GM18951 (cell line): ENCODE results near the gene KLK10.
"Not testable (repeated sequence)": the region's sequence is repeated elsewhere in the genome, so short reads cannot be mapped to it uniquely, and the experiment has no call there.

Experiments used
- POLR2A ChIP-seq: IDR thresholded peaks from 4 replicates; pipeline ENCODE4 v1.6.1; 2011; ENCODE audit warnings: mild to moderate bottlenecking; ENCODE audit not compliant: insufficient read length, insufficient read depth; ENCODE audit errors: extremely low read depth
- in situ Hi-C: fragments of 300-500 bp; cut with MboI; formaldehyde crosslinking; loops from one replicate; pipeline ENCODE4 v1.12.0; 2022; ENCODE audit warnings: low sequenced_read_pairs, mixed read lengths, inconsistent platforms; ENCODE audit not compliant: unreplicated experiment

The KLK10 gene

DNA sequence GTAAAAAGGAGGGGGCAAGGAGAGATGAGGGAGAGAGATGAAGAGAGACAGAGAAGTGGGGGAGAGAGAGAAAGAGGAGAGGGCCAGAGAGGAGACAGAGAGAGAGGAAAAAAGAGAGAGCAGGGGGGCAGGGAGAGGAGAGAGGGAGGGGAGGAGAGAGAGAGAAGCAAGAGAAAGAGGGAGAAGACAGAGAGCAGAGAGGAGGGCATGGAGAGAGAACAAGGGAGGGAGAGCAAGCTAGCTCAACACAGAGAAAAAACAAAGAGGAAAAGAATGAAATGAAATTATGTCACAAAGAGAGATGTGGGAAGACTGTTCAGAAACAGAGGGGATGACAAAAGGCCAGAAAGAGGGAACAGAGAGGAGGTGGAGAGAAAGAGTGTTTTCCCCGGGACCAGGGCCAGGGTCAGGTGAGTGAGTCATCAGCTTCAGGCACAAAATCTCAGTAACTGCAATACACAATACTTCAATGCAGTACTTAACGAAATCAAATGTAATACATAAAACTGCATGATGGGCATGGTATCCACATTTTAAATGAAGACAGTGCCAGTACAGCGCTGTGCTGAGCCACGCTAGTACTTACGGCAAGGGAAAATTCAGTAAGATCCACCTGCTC lies 40.6 kb downstream of the KLK10 start:
- no peak for TF ChIP-seq POLR2A
- in situ Hi-C loops, result no loop called here

DNA sequence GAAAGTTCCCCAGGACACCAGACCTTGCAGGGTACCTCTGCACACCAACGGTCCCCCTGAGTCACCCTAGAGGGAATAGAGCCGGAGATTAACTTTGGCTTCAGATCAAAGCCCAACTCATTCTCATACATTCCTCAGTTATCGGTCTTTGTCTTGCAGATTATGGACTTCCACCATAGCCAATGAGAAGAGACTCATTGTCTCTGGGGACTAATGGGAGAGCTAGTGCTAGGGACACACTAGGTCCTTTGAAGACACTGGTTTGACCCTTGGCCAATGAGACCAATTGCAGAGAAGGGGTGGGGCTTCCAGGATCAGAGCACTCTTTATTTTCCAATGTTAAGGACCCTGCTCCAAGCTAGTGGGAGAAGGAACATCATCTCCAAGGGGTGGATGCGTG lies 41.9 kb downstream of the KLK10 start:
- in situ Hi-C loops, result no loop called here
- no peak for TF ChIP-seq POLR2A

DNA sequence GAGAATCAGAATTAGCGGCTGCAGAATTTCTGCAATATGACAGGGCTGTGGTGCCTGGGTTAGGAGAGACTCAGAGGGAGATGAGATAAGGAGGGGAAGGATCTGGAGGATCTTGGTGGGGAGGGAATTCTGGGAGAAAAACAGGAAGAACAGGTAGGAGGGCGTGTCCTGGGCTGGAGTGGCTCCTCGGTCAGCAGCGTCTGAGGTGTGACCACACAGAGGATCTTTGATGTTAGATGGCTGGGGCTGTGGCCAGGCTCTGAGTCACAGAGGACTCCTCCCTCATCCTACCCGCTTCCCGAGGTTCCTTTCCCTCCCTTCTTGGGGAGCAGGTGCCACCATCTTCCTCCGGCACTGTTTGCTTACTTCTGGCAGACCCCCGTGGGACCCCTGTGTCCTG lies 43.7 kb downstream of the KLK10 start:
- in situ Hi-C loops, result no loop called here
- no peak for TF ChIP-seq POLR2A

DNA sequence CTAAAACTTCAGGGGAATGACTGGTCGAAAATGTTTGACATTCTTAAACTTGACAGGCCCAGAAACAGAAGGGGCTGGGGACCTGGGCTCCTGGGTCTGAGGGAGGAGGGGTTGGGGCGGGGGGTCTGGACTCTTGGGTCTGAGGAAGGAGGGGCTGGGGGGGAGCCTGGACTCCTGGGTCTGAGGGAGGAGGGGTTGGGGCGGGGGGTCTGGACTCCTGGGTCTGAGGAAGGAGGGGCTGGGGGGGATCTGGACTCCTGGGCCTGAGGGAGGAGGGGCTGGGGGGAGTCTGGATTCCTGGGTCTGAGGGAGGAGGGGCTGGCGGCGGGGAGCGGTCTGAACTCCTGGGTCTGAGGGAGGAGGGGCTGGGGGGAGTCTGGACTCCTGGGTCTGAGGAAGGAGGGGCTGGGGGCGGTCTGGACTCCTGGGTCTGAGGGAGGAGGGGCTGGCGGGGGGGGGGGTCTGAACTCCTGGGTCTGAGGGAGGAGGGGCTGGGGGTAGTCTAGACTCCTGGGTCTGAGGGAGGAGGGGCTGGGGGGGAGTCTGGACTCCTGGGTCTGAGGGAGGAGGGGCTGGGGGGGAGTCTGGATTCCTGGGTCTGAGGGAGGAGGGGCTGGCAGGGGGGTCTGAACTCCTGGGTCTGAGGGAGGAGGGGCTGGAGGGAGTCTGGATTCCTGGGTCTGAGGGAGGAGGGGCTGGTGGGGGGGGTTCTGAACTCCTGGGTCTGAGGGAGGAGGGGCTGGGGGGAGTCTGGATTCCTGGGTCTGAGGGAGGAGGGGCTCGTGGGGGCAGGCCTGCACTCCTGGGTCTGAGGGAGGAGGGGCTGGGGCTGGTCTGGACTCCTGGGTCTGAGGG lies 44.6 kb downstream of the KLK10 start:
- TF ChIP-seq POLR2A, result no peak
- in situ Hi-C loops, result no loop called here

DNA sequence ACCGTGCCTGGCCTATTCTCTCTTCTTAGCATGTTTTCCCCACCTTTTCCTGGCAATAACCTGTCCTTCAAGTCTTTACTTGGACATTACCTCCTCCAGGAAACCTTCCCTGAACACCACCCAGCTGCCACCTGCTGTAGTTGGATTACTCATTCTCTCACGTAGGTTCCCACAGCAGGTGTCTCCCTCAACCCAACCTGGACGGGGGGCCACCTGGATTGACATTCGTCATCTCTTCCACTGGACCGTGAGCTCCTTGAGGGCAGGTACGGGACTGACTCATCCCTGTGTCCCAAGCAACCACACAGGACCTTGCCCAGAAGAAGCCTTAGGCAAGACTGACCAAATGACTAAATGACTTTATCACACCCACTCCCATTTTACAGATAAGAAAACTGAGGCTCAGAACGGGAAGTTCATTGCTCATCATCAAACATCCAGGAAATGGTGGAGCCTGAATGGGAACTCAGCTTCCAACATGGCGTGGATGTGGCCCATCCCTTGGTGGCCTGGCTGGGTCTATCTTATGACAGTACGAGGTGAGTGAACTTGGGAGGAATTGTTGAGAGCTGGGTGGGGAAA lies 46.6 kb downstream of the KLK10 start:
- no peak for TF ChIP-seq POLR2A
- in situ Hi-C loops, result no loop called here

DNA sequence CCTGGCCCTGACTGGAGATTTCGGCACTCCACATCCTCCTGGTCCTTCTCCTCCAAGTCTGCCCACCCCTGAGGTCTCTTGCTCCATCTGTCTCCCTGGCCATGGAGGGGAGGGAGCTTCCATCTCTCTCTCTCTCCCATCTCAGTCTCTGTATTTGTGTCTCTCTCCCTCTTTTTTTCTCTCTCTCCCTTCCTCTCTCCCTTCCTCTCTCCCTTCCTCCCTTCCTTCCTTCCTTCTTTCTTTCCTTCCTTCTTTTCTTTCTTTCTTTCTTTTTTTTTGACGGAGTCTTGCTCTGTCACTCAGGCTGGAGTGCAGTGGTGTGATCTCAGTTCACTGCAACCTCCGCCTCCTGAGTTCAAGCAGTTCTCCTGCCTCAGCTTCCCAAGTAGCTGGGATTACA lies 49.7 kb downstream of the KLK10 start:
- in situ Hi-C loops, result not testable (repeated sequence)

DNA sequence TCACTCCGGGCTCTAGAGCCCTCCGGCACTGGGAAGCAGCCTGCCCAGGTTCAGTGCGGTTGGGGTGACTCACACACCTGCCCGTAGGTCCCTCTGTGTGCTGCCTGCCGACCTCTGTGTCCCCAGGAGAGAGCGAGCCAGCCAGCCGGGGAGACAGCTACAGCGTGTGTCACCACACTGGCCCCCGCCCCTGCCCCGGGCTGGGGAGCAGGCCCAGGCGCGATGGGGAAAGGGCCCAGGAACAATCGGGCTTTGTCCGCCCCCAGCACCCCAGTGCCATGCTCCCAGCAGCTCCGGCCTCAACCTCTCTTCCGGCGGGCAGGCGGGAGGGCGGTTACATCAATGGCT lies 50.1 kb downstream of the KLK10 start, which contains the start of gene KLK6:
Gene KLK6, minus strand, starts transcription at position 179 of the 348 bp plus-strand sequence. CDS start 1,487 bp downstream, outside the sequence.
- TF ChIP-seq POLR2A, result no peak
- in situ Hi-C loops, result no loop called here

DNA sequence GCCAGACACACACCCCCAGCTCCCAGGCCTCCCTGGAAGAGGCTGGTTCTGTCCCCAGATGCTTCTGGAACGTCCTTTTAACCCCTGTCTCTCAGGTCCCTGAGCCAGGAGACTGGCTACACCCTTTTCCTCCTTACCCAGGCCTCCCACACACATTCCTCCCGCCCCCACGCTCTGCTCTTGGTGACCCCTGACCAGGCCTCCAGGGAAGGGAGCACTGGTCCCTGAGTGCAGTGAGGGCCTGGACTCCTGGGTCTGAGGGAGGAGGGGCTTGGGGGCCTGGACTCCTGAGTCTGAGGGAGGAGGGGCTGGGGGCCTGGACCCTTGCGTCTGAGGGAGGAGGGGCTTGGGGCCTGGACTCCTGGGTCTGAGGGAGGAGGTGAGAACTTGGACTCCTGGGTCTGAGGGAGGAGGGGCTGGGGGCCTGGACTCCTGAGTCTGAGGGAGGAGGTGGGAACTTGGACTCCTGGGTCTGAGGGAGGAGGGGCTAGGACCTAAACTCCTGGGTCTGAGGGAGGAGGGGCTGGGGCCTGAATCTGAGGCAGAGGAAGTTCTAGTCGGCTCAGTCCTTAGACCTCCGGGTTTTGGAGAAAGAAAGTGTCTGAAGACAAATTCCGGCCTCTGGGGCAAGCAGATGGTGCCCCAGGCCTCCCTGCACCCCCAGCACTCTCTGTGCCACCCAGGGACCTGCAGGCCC lies 50.6 kb downstream of the KLK10 start:
- in situ Hi-C loops, result no loop called here
- no peak for TF ChIP-seq POLR2A

DNA sequence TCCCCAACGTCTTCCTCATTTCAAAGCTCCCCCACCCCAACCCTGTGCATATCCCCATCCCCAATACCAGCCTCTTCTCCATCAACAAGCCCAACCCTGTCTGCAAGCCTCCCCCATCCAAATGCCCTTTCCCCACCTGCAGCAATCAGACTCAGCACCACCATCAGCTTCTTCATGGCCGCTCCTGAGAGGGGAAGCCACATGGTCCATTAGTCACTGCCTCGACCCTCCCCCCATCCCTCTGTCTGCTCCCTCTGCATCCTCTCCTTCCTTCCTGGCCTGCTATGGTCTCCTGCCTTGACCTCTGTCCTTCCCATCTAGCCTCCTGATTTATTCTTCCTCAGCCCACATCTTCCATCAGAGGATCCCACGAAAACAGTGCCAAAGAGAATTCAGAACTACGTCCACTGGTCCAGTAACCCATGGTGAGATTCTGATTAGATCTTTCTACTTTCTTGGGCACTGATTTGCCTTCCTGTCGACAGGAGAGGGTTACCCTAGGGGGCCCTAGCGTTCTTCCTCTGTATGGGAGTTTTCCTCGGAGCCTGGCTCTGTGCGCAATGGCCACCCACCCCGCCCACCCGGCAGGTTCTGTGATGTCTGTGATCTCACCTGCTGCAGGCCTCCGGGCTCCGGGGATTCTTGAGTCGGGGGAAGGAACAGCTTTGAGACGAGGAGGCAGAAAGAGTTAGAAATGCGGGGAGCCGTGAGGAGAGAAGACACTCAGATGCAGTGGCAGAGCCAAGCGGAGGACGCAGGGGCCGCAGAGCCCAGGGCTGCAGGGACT lies 51.4 kb downstream of the KLK10 start:
- no peak for TF ChIP-seq POLR2A
- in situ Hi-C loops, result no loop called here

DNA sequence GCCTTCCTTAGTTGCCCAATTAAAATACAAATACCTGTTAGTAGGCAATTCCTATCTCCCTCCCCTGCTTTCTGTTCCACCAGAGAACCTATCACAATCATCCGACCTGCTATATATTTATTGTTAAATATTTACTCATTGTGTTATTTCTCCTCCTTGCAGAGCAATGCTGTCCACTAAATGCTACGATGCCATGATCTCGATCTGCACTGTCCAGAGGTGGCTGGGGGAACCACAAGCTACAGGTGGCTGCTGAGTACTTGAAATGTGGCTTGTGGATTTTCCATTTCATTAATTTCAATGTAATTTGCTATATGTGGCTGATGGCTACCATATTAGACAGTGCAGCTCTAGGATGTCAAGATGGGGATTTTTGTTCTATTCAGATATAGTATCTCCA lies 55.2 kb downstream of the KLK10 start:
- TF ChIP-seq POLR2A, result no peak
- in situ Hi-C loops, result no loop called here

DNA sequence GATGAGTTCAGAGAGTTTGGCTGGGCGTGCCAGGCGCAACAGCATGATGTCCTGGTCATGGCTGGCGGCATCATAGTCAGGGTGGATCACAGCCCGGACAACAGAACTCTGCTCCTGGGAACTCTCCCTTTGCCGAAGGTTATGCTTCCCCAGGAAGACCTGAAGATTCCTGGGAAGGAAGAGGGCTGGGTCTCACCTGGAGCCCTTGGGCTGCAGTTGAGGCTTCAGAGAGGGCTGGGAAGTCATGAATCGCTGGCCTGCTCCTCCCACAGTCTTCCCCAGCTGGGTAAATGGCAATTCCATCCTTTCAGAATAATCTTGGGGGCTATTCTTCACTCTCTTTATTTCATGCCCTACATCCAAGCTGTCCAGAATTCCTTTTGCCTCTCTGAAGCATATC lies 56.1 kb downstream of the KLK10 start:
- in situ Hi-C loops, result no loop called here
- no peak for TF ChIP-seq POLR2A
